VCaP (cell line): Measurements from ENCODE around the gene ADD3.

Experiments used
- H3K27ac ChIP-seq: fragments of 450-650 bp; 2 replicates; pipeline ENCODE4 v1.5.1; 2017
- TF ChIP-seq, protein P1 (sequence below): fragments of 450-650 bp; conservative IDR thresholded peaks from 2 replicates; pipeline ENCODE4 v1.5.1; 2017; ENCODE audit warnings: mild to moderate bottlenecking, moderate library complexity

Gene ADD3

DNA sequence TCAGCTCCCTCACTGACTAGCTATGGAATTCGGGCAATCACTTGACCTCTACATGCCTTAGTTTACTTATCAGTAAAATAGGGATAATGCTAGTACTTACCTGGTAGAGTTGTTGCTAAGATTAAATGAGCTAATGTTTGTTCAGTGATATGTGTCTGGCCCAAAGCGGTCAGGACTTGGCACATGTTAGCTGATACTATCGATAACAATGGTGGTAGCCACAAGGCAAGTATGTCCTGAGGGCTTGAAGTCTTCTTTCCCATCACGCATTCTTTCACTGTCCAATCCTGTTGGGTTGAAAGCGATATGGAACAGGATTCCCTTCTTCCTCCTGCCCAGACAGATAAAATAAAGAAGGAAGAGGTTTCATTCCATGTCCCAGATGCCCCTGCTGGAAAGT lies 174.1 kb downstream of the ADD3 start:
- TF ChIP-seq, protein P1, sequence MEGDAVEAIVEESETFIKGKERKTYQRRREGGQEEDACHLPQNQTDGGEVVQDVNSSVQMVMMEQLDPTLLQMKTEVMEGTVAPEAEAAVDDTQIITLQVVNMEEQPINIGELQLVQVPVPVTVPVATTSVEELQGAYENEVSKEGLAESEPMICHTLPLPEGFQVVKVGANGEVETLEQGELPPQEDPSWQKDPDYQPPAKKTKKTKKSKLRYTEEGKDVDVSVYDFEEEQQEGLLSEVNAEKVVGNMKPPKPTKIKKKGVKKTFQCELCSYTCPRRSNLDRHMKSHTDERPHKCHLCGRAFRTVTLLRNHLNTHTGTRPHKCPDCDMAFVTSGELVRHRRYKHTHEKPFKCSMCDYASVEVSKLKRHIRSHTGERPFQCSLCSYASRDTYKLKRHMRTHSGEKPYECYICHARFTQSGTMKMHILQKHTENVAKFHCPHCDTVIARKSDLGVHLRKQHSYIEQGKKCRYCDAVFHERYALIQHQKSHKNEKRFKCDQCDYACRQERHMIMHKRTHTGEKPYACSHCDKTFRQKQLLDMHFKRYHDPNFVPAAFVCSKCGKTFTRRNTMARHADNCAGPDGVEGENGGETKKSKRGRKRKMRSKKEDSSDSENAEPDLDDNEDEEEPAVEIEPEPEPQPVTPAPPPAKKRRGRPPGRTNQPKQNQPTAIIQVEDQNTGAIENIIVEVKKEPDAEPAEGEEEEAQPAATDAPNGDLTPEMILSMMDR = no peak
- no peak overlapping the region for H3K27ac ChIP-seq

DNA sequence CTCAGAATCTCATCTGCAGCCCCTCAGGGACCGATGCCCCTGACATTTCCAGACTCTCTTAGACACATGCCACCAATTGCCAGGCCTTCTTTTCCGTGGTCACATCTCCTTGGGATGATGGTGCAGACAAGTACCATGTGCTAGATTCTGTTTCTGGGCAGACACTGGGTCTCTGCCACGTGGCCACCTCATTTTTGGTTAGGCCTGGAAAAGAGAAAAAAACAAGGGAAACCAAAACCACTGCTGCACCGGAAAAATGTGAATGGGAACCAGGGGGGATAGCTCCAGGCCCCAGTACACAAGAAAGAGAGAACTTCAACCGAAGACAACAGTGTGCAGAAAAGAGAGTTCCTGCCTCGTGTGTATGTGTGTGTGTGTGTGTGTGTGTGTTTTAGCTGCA lies 176.6 kb downstream of the ADD3 start:
- TF ChIP-seq, protein P1 = no peak

More for the DNA sequence above, 176.6 kb downstream of the ADD3 start:
- H3K27ac ChIP-seq = no peak overlapping the region
